B cell (primary cell): ENCODE results near the gene DNM2. TPM values are rescaled to one million over a fixed set of nuclear protein-coding genes. Genes with fewer than 3 reads are reported as not detected.

Source experiments
- ATAC-seq: fragments of 200-7000 bp; cut with Tn5 transposase; one replicate; pipeline ENCODE4 v1.10.0; 2021; ENCODE audit warnings: low read depth, mild to moderate bottlenecking, moderate number of reproducible peaks, moderate library complexity
- CTCF ChIA-PET: fragments of 350-600 bp; sonication (Branson Sonifier 250); formaldehyde crosslinking; loops from one replicate; lab custom pipeline; 2021; ENCODE audit warnings: antibody characterized with exemption, inconsistent platforms; lab: Charles Lee
- POLR2A ChIA-PET: fragments of 350-600 bp; sonication (Branson Sonifier 250); formaldehyde crosslinking; loops from one replicate; lab custom pipeline; 2021; ENCODE audit warnings: antibody characterized with exemption; lab: Charles Lee
- DNase-seq: peaks from one replicate; pipeline ENCODE4 v3.0.0; 2013
- H2AFZ ChIP-seq: 2 replicates; pipeline ENCODE4 v1.6.1; 2012; ENCODE audit warnings: mild to moderate bottlenecking, low read depth, low read length; ENCODE audit not compliant: insufficient read depth, poor library complexity, severe bottlenecking
- H3K27ac ChIP-seq, 2 donors: 1 replicate in 1 of 2; 2 replicates in 1 of 2; pipeline ENCODE4 v1.5.1; 2012 to 2013; ENCODE audit warnings: low read length in 2 of 2, mild to moderate bottlenecking in 2 of 2, moderate library complexity in 1 of 2
- H3K27me3 ChIP-seq, 4 experiments: fragments of 200-600 bp in 1 of 4; sonication (generic) in 1 of 4; replicated peaks in 1 of 4; 1 replicate in 2 of 4; 2 replicates in 2 of 4; pipeline versions ENCODE4 v1.6.1 to v1.7.0; 2013 to 2016; ENCODE audit warnings: low read length in 3 of 4, mild to moderate bottlenecking in 2 of 4, mixed read lengths in 1 of 4, moderate library complexity in 1 of 4; ENCODE audit not compliant: insufficient read depth in 4 of 4, control insufficient read depth in 3 of 4; ENCODE audit errors: control extremely low read depth in 1 of 4
- H3K36me3 ChIP-seq, 2 experiments: replicated peaks in 1 of 2; 1 replicate in 1 of 2; 2 replicates in 1 of 2; pipeline versions ENCODE4 v1.6.1 to v1.7.1; 2013; ENCODE audit warnings: low read length in 1 of 2; ENCODE audit not compliant: insufficient read depth in 2 of 2, control insufficient read depth in 1 of 2; ENCODE audit errors: control extremely low read depth in 1 of 2, extremely low read depth in 1 of 2
- H3K4me1 ChIP-seq, 2 donors: fragments of 200-600 bp in 1 of 2; sonication (generic) in 1 of 2; 1 replicate in 1 of 2; 2 replicates in 1 of 2; pipeline versions ENCODE4 v1.5.1 to v1.6.1; 2013 to 2017; ENCODE audit warnings: low read length in 2 of 2; ENCODE audit not compliant: control insufficient read depth in 2 of 2, insufficient read depth in 2 of 2
- H3K4me2 ChIP-seq: replicated peaks from 2 replicates; pipeline ENCODE3; 2012; ENCODE audit warnings: mild to moderate bottlenecking, low read depth, low read length; ENCODE audit not compliant: poor library complexity, severe bottlenecking
- H3K4me3 ChIP-seq, 5 experiments: fragments of 200-600 bp in 1 of 5; sonication (generic) in 1 of 5; 1 replicate in 3 of 5; 2 replicates in 2 of 5; pipeline versions ENCODE4 v1.5.1 to v1.7.0; 2011 to 2016; ENCODE audit warnings: low read length in 4 of 5, mild to moderate bottlenecking in 4 of 5, low read depth in 2 of 5, control low read depth in 1 of 5, moderate library complexity in 1 of 5; ENCODE audit not compliant: insufficient read depth in 1 of 5; ENCODE audit errors: control extremely low read depth in 1 of 5, extremely low read depth in 1 of 5
- H3K79me2 ChIP-seq: fragments of 200-600 bp; sonication (generic); one replicate; pipeline ENCODE4 v1.6.0; 2016; ENCODE audit warnings: low read length; ENCODE audit not compliant: control insufficient read depth, insufficient read depth
- H3K9ac ChIP-seq: fragments of 200-600 bp; sonication (generic); 2 replicates; pipeline ENCODE4 v1.6.1; 2017; ENCODE audit warnings: mild to moderate bottlenecking, low read length, moderate library complexity
- H3K9me3 ChIP-seq, 3 donors: one replicate each; pipeline versions ENCODE4 v1.6.1 to v1.7.1; 2013; ENCODE audit warnings: low read length in 2 of 3; ENCODE audit not compliant: control insufficient read depth in 2 of 3, insufficient read depth in 1 of 3; ENCODE audit errors: control extremely low read depth in 1 of 3
- H4K20me1 ChIP-seq: 2 replicates; pipeline ENCODE4 v1.6.0; 2012; ENCODE audit warnings: mild to moderate bottlenecking, low read length; ENCODE audit not compliant: insufficient read depth, control insufficient read depth, poor library complexity, severe bottlenecking
- H3K27ac Mint-ChIP-seq: one replicate; pipeline ENCODE4 v1.8.0; 2021; ENCODE audit warnings: mixed read lengths
- H3K27me3 Mint-ChIP-seq: one replicate; pipeline ENCODE4 v1.8.0; 2021; ENCODE audit warnings: mixed read lengths
- H3K4me1 Mint-ChIP-seq: one replicate; pipeline ENCODE4 v1.8.0; 2021; ENCODE audit warnings: mixed read lengths
- H3K4me3 Mint-ChIP-seq: one replicate; pipeline ENCODE4 v1.8.0; 2021; ENCODE audit warnings: mixed read lengths
- H3K9me3 Mint-ChIP-seq: one replicate; pipeline ENCODE4 v1.8.0; 2022; ENCODE audit warnings: mixed read lengths; ENCODE audit not compliant: insufficient read depth
- EZH2 ChIP-seq: IDR thresholded peaks from 2 replicates; pipeline ENCODE4 v1.6.1; 2012; ENCODE audit warnings: borderline replicate concordance, low read depth, mild to moderate bottlenecking, moderate library complexity, low read length; ENCODE audit not compliant: insufficient read depth, poor library complexity, severe bottlenecking
- WGBS: methylation state at CpG from one replicate; pipeline ENCODE4 v1.1.5; 2013; ENCODE audit warnings: missing lambda C conversion rate; ENCODE audit not compliant: insufficient coverage; 5-methylcytosine and 5-hydroxymethylcytosine counted together
- intact Hi-C: fragments of 100-400 bp; cut with micrococcal nuclease; formaldehyde crosslinking; loops from one replicate; pipeline ENCODE4 v1.10.0; 2022
- polyA plus RNA-seq: library from polyadenylated mRNA; depleted of rRNA; stranded (reverse); fragments of >200 nt; gene quantifications from 2 replicates; pipeline ENCODE4 v1.2.3, GENCODE V29; 2012
- total RNA-seq, 2 donors: library from RNA; stranded (reverse); fragments of 120-200 nt in 1 of 2; gene quantifications; 1 replicate in 1 of 2; 2 replicates in 1 of 2; pipeline versions ENCODE4 v1.2.3 to v1.2.4, GENCODE V29; 2013 to 2022
- TF ChIP-seq, protein P1 (sequence below): fragments of 200-600 bp; IDR thresholded peaks from one replicate; pipeline ENCODE4 v1.8.0; 2022; ENCODE audit warnings: antibody characterized with exemption, mild to moderate bottlenecking

The DNM2 gene
- total and polyA plus RNA-seq, 2 donors (not counting 1 experiment from before 2014, with no cell fraction given), result 163 to 353 TPM

DNA sequence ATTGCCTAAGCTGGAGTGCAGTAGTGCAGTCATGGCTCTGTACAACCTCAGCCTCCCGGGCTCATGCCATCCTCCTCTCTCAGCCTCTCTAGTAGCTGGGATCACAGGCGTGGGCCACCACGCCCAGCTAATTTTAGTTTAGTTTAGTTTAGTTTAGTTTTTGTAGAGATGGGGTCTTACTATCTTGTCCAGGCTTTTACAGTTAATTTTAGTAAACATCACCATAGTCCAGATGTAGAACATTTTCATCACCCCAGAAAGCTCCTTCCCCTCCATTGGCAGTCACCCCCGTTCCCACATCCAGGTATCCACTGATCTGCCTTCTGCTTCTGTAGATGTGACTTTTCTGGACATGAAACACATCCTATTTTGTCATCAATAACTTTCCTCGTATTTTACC, 41.1 kb downstream of the DNM2 start:
- H3K4me3 ChIP-seq, result peak overlapping the region; percentile 30 to 61 (median 54)
- peak overlapping the region; percentile 94 for H3K27ac Mint-ChIP-seq
- H2AFZ ChIP-seq, result no peak overlapping the region
- ATAC-seq, result no peak
- H3K9me3 ChIP-seq, result peaks cover 0 to 6% (median 0%) of the 10 kb centered on the region in 3 donors
- no peaks in the 10 kb centered on the region for H3K9me3 Mint-ChIP-seq
- peaks cover 32% of the 10 kb centered on the region for H4K20me1 ChIP-seq
- H3K27me3 ChIP-seq, result no peaks in the 10 kb centered on the region
- ChIA-PET CTCF (interaction anchor here (0.7 to 4.3 kb wide), 7 partner anchors 10 to 1037 kb away, joined by 3 to 31 read pairs (median 5); partner anchors contain the start of genes DNM2 and QTRT1), POLR2A (interaction anchor here (1.1 to 3.1 kb wide), 7 partner anchors 19 to 156 kb away, joined by 3 to 23 read pairs (median 9); partner anchors contain the start of genes DNM2 and TMED1)
- peak overlapping the region; percentile 59 for H3K9ac ChIP-seq
- peaks cover 0 to 22% of the 10 kb centered on the region in 2 experiments for H3K36me3 ChIP-seq
- WGBS, result no CpG with 5 or more reads among the region's 5 CpGs
- H3K4me3 Mint-ChIP-seq, result peak overlapping the region; percentile 85
- peaks cover 56 to 91% of the 10 kb centered on the region in 2 donors for H3K4me1 ChIP-seq
- peaks cover 80% of the 10 kb centered on the region for H3K4me1 Mint-ChIP-seq
- TF ChIP-seq EZH2, result no peak
- TF ChIP-seq, protein P1, sequence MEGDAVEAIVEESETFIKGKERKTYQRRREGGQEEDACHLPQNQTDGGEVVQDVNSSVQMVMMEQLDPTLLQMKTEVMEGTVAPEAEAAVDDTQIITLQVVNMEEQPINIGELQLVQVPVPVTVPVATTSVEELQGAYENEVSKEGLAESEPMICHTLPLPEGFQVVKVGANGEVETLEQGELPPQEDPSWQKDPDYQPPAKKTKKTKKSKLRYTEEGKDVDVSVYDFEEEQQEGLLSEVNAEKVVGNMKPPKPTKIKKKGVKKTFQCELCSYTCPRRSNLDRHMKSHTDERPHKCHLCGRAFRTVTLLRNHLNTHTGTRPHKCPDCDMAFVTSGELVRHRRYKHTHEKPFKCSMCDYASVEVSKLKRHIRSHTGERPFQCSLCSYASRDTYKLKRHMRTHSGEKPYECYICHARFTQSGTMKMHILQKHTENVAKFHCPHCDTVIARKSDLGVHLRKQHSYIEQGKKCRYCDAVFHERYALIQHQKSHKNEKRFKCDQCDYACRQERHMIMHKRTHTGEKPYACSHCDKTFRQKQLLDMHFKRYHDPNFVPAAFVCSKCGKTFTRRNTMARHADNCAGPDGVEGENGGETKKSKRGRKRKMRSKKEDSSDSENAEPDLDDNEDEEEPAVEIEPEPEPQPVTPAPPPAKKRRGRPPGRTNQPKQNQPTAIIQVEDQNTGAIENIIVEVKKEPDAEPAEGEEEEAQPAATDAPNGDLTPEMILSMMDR, result no peak
- peak overlapping the region; percentile 86 to 92 for H3K27ac ChIP-seq
- H3K79me2 ChIP-seq, result peaks cover 93% of the 10 kb centered on the region
- intact Hi-C loops, result loop anchor here (1.0 to 2.0 kb wide), 6 partner anchors 18 to 105 kb away; partner anchors contain the start of gene ILF3
- no peaks in the 10 kb centered on the region for H3K27me3 Mint-ChIP-seq
- H3K4me2 ChIP-seq, result peak overlapping the region; percentile 70
- no peak for DNase-seq

DNA sequence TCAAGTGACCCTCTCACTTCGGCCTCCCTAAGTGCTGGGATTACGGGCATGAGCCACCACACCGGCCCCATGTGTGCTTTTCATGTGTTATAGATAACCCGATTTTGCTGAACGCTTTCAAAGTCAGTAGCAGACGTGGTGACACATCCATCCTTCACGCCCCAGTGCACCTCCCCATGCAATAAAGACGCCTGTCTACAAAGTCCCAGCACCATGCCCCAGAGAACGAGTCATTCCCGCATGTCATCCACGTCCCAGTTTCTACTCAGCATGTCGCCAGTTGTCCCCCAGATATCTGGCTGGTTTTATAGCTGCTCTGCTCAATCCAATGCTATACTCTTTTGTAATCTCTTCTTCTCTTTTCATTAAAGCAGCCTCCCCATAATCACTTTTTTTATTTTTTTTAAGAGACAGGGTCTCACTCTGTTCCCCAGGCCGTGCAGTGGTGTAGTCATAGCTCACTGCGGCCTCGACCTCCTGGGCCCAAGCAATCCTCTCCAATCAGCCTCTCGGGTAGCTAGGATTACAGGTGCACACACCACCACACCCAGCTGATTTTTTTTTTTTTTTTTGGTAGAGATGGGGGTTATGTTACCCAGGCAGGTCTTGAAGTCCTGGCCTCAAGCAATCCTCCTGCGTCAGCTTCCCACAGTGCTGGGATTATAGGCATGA, 42.5 kb downstream of the DNM2 start:
- Mint-ChIP-seq H3K27me3 (no peaks in the 10 kb centered on the region), H3K4me1 (peaks cover 82% of the 10 kb centered on the region), H3K9me3 (no peaks in the 10 kb centered on the region), H3K4me3 (peak overlapping the region; percentile 85), H3K27ac (peak overlapping the region; percentile 94)
- peaks cover 93% of the 10 kb centered on the region for H3K79me2 ChIP-seq
- H3K9ac ChIP-seq, result peak overlapping the region; percentile 59
- H3K4me3 ChIP-seq, result peak overlapping the region in 4 of 5 experiments; percentile 14 to 57 (median 28)
- WGBS, result 14% methylated on average over 12 of the region's 17 CpGs
- TF ChIP-seq, protein P1, result no peak
- TF ChIP-seq EZH2, result no peak
- H3K4me1 ChIP-seq, result peaks cover 63 to 92% of the 10 kb centered on the region in 2 donors
- H3K27me3 ChIP-seq, result no peaks in the 10 kb centered on the region
- peak overlapping the region; percentile 2 for H2AFZ ChIP-seq
- H3K36me3 ChIP-seq, result peaks cover 0 to 25% of the 10 kb centered on the region in 2 experiments
- H3K27ac ChIP-seq, result peak overlapping the region; percentile 86 to 92
- DNase-seq (peak; percentile 78), ATAC-seq (peak; percentile 56)
- CTCF ChIA-PET, result interaction anchor here (0.8 to 4.3 kb wide), 4 partner anchors 17 to 59 kb away, joined by 3 to 31 read pairs (median 8); partner anchors contain the start of genes DNM2 and QTRT1
- H3K9me3 ChIP-seq, result peaks cover 0 to 7% (median 0%) of the 10 kb centered on the region in 3 donors
- H4K20me1 ChIP-seq, result peaks cover 43% of the 10 kb centered on the region
- POLR2A ChIA-PET, result interaction anchor here (1.1 to 3.1 kb wide), 8 partner anchors 14 to 158 kb away, joined by 3 to 23 read pairs (median 9); partner anchors contain the start of genes DNM2 and TMED1
- intact Hi-C loops, result no loop called here
- peak overlapping the region; percentile 70 for H3K4me2 ChIP-seq
